K562 (cell line): ENCODE measurements around the gene NFILZ. TPM values are rescaled to one million over a fixed set of nuclear protein-coding genes. Genes with fewer than 3 reads are reported as not detected.

ENCODE experiments used
- ATF1 ChIP-seq, 2 experiments: fragments of 450-650 bp in 1 of 2; IDR thresholded peaks; 2 replicates each; pipeline ENCODE4 v1.6.1; 2016; ENCODE audit warnings: missing compliant biosample characterization in 1 of 2, missing genetic modification characterization in 1 of 2
- ATF7 ChIP-seq: fragments of 450-650 bp; IDR thresholded peaks from 2 replicates; pipeline ENCODE4 v1.7.1; 2014; ENCODE audit warnings: mild to moderate bottlenecking, moderate library complexity
- BRD9 ChIP-seq: fragments of 450-650 bp; IDR thresholded peaks from 2 replicates; pipeline ENCODE4 v1.6.1; 2018; ENCODE audit warnings: low read depth; ENCODE audit not compliant: partially characterized antibody
- CREB1 ChIP-seq, 2 experiments: sonication (generic) in 1 of 2; formaldehyde crosslinking in 1 of 2; IDR thresholded peaks; 2 replicates each; pipeline versions ENCODE4 v1.6.1 to v1.8.0; 2012 to 2022; ENCODE audit warnings: inconsistent platforms in 1 of 2, mild to moderate bottlenecking in 1 of 2, missing genetic modification reagents in 1 of 2, moderate library complexity in 1 of 2
- CREM ChIP-seq: IDR thresholded peaks from 2 replicates; pipeline ENCODE4 v1.6.1; 2014; ENCODE audit warnings: antibody characterized with exemption, low read depth
- DPF2 ChIP-seq: fragments of 450-650 bp; IDR thresholded peaks from 2 replicates; pipeline ENCODE4 v1.6.1; 2016
- GATA2 ChIP-seq: sonication (generic); formaldehyde crosslinking; IDR thresholded peaks from 2 replicates; pipeline ENCODE4 v1.4.0; 2020; ENCODE audit warnings: mild to moderate bottlenecking, missing genetic modification reagents
- HDGF ChIP-seq: fragments of 450-650 bp; IDR thresholded peaks from 2 replicates; pipeline ENCODE4 v1.6.1; 2016
- MAZ ChIP-seq, 2 experiments: fragments of 450-650 bp in 1 of 2; sonication (generic) in 1 of 2; formaldehyde crosslinking; IDR thresholded peaks in 1 of 2; conservative IDR thresholded peaks in 1 of 2; 2 replicates each; pipeline versions ENCODE4 v1.4.0 to v1.5.0; 2020; ENCODE audit warnings: mild to moderate bottlenecking in 1 of 2, missing genetic modification reagents in 1 of 2
- MYC ChIP-seq, 2 experiments: fragments of 250-450 bp in 1 of 2; sonication (Bioruptor Pico) in 1 of 2; IDR thresholded peaks; 2 replicates each; pipeline versions ENCODE4 v1.5.1 to v1.6.1; 2012 to 2021; ENCODE audit warnings: low read depth in 2 of 2, borderline replicate concordance in 1 of 2, improper control_type of control experiment in 1 of 2, low read length in 1 of 2, mild to moderate bottlenecking in 1 of 2, moderate library complexity in 1 of 2
- NR2C2 ChIP-seq, 2 experiments: fragments of 200-800 bp in 1 of 2; sonication (Bioruptor generic) in 1 of 2; sonication (generic) in 1 of 2; formaldehyde crosslinking in 1 of 2; IDR thresholded peaks; 2 replicates each; pipeline versions ENCODE4 v1.6.1 to v1.8.0; 2016 to 2022; ENCODE audit warnings: mild to moderate bottlenecking in 1 of 2, missing compliant biosample characterization in 1 of 2, missing genetic modification characterization in 1 of 2, missing genetic modification reagents in 1 of 2
- RB1 ChIP-seq: fragments of 450-650 bp; IDR thresholded peaks from 2 replicates; pipeline ENCODE4 v1.6.1; 2017; ENCODE audit warnings: low read depth, mild to moderate bottlenecking
- SP1 ChIP-seq: sonication (generic); formaldehyde crosslinking; IDR thresholded peaks from 2 replicates; pipeline ENCODE4 v1.8.1; 2022; ENCODE audit warnings: mild to moderate bottlenecking, missing genetic modification reagents
- SRSF1 ChIP-seq: fragments of 200-400 bp; formaldehyde crosslinking; IDR thresholded peaks from 2 replicates; pipeline ENCODE4 v1.6.1; 2017; ENCODE audit warnings: mild to moderate bottlenecking, low read depth, low read length, moderate library complexity
- TBP ChIP-seq: optimal IDR thresholded peaks from 2 replicates; pipeline ENCODE3; 2011; ENCODE audit warnings: low read depth, low read length, improper control_type of control experiment
- polyA plus RNA-seq, 8 experiments: library from polyadenylated mRNA; depleted of rRNA in 4 of 8; stranded (reverse) in 5 of 8; unstranded in 3 of 8; fragments of >200 nt; fragmentation: Nextera tagmentation in 2 of 8; fragmentation: Illumina TruSeq in 1 of 8; extraction: Ambion mirVana in 2 of 8; extraction: Trizol in 1 of 8; gene quantifications; 2 replicates each; pipeline versions ENCODE4 v1.2.1 to v1.2.3, GENCODE V29; 2011 to 2014; ENCODE audit warnings: inconsistent platforms in 1 of 8, missing spikeins in 1 of 8
- total RNA-seq, 7 experiments: library from RNA; depleted of rRNA in 6 of 7; stranded (reverse); fragments of >200 nt in 6 of 7; fragmentation: Illumina TruSeq in 2 of 7; extraction: Trizol in 2 of 7; gene quantifications; 2 replicates each; pipeline versions ENCODE4 v1.2.1 to v1.2.3, GENCODE V29; 2011 to 2021; ENCODE audit warnings: low replicate concordance in 1 of 7
- TF ChIP-seq, protein P1 (sequence below): fragments of 450-650 bp; IDR thresholded peaks from 2 replicates; pipeline ENCODE4 v1.6.1; 2017; ENCODE audit warnings: antibody characterized with exemption, mild to moderate bottlenecking
- TF ChIP-seq, protein P2 (sequence below): fragments of 250-450 bp; sonication (Bioruptor Pico); IDR thresholded peaks from 2 replicates; pipeline ENCODE4 v1.4.0; 2020; ENCODE audit warnings: borderline replicate concordance
- TF ChIP-seq, protein P3 (sequence below): sonication (generic); formaldehyde crosslinking; IDR thresholded peaks from 2 replicates; pipeline ENCODE4 v1.9.0; 2022; ENCODE audit warnings: mild to moderate bottlenecking, missing genetic modification reagents

The NFILZ gene
- total and polyA plus RNA-seq, 9 of the 15 experiments (the other 6 are each of a cell fraction or from before 2014, with no cell fraction given): not detected

DNA sequence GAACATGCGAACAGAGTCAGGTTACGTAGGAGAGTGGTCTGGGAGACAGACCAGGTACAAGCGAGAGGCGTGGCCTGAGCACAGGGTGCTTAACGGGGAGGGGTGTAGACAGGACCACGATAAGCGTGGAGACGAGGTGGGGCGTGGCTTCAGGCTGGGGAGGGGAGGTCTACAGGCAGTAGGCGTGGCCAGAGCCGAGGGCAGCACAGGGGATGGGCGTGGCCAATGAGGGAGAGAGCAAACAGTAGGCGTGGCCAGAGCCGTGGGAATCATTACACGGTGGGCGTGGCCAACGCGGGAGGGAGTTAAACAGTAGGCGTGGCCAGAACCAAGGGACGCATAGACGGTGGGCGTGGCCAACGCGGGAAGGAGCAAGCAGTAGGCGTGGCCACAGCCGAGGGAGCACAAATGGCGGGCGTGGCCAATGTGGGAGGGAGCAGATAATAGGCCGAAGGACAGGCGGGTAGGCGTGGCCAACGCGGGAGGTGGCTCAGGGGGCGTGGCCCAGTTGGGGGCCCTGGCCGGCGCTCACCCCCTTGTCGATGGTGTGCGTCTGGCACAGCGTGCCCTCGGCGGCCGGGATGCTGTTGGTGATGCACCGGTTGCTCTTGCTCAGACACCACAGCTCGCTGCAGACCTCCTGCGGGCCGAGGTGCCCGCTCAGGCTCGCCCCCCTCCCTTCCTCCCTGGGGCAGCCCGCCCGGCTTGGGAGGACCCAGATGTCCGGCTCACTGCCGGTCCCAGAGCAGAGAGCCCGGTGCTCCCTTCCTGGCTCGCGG, 38.0 kb upstream of the NFILZ start (continued):
- TF ChIP-seq DPF2 (peak; percentile 41; the same call in 1 of the 2 replicates), CREM (peak; percentile 55; the same call in 1 of the 2 replicates), MYC (IDR thresholded peaks at IDR 0.05; ENCODE audit: low read depth, low read length) (peak; percentile 24; the same call in 1 of the 2 replicates), MYC (CRISPR knock-in tag; IDR thresholded peaks at IDR 0.05; ENCODE audit: borderline replicate concordance, low read depth) (no peak), MAZ (CRISPR knock-in tag; conservative IDR thresholded peaks at IDR 0.05 in 1 of 2, IDR thresholded peaks at IDR 0.05 in 1 of 2) (peak in 1 of 2 experiments; percentile 17; a peak in 1 of 4 replicates), NR2C2 (CRISPR knock-in tag; IDR thresholded peaks at IDR 0.05) (no peak), NR2C2 (tag; IDR thresholded peaks at IDR 0.05) (no peak), HDGF (peak; percentile 97), ATF7 (peak; percentile 73), CREB1 (IDR thresholded peaks at IDR 0.05) (peak; percentile 42), CREB1 (CRISPR knock-in tag; IDR thresholded peaks at IDR 0.05) (no peak; the same call in 1 of the 2 replicates), SP1 (CRISPR knock-in tag) (peak; percentile 98), RB1 (no peak), TBP (peak; percentile 35), SRSF1 (0 out of 2 replicates have a peak, but pooled peaks have one; percentile 46), ATF1 (CRISPR knock-in tag; IDR thresholded peaks at IDR 0.05) (no peak), ATF1 (tag; IDR thresholded peaks at IDR 0.05) (peak; percentile 69), BRD9 (no peak), GATA2 (CRISPR knock-in tag) (no peak)
- TF ChIP-seq, protein P1, sequence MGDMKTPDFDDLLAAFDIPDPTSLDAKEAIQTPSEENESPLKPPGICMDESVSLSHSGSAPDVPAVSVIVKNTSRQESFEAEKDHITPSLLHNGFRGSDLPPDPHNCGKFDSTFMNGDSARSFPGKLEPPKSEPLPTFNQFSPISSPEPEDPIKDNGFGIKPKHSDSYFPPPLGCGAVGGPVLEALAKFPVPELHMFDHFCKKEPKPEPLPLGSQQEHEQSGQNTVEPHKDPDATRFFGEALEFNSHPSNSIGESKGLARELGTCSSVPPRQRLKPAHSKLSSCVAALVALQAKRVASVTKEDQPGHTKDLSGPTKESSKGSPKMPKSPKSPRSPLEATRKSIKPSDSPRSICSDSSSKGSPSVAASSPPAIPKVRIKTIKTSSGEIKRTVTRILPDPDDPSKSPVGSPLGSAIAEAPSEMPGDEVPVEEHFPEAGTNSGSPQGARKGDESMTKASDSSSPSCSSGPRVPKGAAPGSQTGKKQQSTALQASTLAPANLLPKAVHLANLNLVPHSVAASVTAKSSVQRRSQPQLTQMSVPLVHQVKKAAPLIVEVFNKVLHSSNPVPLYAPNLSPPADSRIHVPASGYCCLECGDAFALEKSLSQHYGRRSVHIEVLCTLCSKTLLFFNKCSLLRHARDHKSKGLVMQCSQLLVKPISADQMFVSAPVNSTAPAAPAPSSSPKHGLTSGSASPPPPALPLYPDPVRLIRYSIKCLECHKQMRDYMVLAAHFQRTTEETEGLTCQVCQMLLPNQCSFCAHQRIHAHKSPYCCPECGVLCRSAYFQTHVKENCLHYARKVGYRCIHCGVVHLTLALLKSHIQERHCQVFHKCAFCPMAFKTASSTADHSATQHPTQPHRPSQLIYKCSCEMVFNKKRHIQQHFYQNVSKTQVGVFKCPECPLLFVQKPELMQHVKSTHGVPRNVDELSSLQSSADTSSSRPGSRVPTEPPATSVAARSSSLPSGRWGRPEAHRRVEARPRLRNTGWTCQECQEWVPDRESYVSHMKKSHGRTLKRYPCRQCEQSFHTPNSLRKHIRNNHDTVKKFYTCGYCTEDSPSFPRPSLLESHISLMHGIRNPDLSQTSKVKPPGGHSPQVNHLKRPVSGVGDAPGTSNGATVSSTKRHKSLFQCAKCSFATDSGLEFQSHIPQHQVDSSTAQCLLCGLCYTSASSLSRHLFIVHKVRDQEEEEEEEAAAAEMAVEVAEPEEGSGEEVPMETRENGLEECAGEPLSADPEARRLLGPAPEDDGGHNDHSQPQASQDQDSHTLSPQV: no peak
- TF ChIP-seq, protein P2, sequence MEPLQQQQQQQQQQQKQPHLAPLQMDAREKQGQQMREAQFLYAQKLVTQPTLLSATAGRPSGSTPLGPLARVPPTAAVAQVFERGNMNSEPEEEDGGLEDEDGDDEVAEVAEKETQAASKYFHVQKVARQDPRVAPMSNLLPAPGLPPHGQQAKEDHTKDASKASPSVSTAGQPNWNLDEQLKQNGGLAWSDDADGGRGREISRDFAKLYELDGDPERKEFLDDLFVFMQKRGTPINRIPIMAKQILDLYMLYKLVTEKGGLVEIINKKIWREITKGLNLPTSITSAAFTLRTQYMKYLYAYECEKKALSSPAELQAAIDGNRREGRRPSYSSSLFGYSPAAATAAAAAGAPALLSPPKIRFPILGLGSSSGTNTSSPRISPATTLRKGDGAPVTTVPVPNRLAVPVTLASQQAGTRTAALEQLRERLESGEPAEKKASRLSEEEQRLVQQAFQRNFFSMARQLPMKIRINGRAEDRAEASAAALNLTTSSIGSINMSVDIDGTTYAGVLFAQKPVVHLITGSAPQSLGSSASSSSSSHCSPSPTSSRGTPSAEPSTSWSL (CRISPR knock-in tag): no peak
- TF ChIP-seq, protein P3, sequence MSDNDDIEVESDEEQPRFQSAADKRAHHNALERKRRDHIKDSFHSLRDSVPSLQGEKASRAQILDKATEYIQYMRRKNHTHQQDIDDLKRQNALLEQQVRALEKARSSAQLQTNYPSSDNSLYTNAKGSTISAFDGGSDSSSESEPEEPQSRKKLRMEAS (CRISPR knock-in tag): peak; percentile 67; the same call in 1 of the 2 replicates
